ENCODE measurements around the gene KRTAP4-16. TPM values are rescaled to one million over a fixed set of nuclear protein-coding genes. Genes with fewer than 3 reads are reported as not detected.
"Not testable (repeated sequence)": the region's sequence is repeated elsewhere in the genome, so short reads cannot be mapped to it uniquely, and the experiment has no call there.

KRTAP4-16 gene
- total RNA-seq, 4 donors from 2014 or later: not detected

DNA sequence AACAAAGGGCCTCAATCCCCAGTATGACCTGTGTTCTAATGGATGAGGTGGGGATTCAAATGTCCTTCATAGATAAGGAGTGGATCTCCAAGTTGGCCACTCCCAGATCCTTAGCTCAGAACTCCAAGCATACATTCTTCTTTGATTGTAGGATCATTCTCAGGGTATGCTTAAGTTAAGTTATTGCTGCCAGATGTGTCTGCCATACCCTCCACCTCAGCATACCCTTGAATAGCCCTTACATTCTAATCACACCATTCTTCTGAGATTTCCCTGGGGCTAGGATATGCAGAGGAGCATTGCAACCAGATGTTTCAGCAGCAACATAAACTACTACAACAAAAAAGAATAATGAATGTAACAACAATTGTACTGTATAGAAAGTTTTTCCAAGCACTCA lies 34.7 kb downstream of the KRTAP4-16 start:
- Histone ChIP-seq H3K27me3 (no peaks in the 10 kb centered on the region), H3K36me3 (no peaks in the 10 kb centered on the region), H3K4me1 (no peaks in the 10 kb centered on the region), H3K9me3 (no peaks in the 10 kb centered on the region), H3K27ac (no peak overlapping the region), H3K4me3 (no peak overlapping the region)
- TF ChIP-seq POLR2A (IDR thresholded peaks at IDR 0.05): no peak
- TF ChIP-seq, protein P1, sequence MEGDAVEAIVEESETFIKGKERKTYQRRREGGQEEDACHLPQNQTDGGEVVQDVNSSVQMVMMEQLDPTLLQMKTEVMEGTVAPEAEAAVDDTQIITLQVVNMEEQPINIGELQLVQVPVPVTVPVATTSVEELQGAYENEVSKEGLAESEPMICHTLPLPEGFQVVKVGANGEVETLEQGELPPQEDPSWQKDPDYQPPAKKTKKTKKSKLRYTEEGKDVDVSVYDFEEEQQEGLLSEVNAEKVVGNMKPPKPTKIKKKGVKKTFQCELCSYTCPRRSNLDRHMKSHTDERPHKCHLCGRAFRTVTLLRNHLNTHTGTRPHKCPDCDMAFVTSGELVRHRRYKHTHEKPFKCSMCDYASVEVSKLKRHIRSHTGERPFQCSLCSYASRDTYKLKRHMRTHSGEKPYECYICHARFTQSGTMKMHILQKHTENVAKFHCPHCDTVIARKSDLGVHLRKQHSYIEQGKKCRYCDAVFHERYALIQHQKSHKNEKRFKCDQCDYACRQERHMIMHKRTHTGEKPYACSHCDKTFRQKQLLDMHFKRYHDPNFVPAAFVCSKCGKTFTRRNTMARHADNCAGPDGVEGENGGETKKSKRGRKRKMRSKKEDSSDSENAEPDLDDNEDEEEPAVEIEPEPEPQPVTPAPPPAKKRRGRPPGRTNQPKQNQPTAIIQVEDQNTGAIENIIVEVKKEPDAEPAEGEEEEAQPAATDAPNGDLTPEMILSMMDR (IDR thresholded peaks at IDR 0.05): no peak
- no peak for DNase-seq

DNA sequence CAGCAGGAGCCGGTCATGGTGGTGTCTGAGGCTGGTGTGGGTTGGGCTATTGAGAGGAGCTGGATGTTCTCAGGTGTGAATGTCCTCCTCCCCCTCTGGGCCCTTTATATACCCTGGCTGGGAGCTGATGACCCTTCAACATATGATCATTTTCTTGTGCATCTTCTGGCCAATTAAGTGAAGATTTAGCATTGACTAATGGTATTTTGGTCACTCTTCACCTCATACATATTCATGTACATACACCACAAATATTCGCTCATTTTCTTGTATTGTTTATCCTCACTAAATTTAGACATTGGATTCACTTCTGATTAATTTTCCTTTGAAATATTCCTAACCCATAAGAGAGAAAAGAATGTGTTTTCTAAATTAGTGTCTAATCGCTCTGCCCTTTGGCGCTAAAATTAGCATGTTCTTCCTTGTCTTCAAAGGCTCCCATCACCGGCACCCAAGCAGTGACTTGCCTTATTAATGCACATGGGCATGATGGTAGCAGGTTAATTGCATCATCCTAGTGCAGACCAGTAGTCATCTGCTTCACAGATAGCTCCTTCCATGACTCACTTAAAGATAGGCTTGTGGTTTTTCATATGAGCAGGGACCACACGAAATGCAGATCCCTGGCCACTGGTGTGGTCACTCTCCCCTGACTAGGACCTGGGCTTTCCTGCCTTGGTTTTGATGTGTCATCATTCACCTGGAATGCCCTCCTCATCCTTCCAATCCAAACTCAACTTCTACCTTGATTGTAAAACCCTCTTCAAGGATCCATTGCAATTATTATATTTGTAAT lies 36.0 kb downstream of the KRTAP4-16 start, which contains the start of gene KRTAP2-4:
TSS of gene KRTAP2-4 (minus strand) at position 51 of the 796 bp plus-strand sequence. CDS start at position 17, 34 bp downstream.
- Histone ChIP-seq H3K27me3 (no peaks in the 10 kb centered on the region), H3K9me3 (no peaks in the 10 kb centered on the region), H3K4me1 (no peaks in the 10 kb centered on the region), H3K27ac (no peak within 1 kb of the TSS), H3K4me3 (no peak within 1 kb of the TSS), H3K36me3 (no peaks in the 10 kb centered on the region)
- DNase-seq: no peak
- TF ChIP-seq, protein P1 (IDR thresholded peaks at IDR 0.05): no peak
- TF ChIP-seq POLR2A (IDR thresholded peaks at IDR 0.05): no peak

DNA sequence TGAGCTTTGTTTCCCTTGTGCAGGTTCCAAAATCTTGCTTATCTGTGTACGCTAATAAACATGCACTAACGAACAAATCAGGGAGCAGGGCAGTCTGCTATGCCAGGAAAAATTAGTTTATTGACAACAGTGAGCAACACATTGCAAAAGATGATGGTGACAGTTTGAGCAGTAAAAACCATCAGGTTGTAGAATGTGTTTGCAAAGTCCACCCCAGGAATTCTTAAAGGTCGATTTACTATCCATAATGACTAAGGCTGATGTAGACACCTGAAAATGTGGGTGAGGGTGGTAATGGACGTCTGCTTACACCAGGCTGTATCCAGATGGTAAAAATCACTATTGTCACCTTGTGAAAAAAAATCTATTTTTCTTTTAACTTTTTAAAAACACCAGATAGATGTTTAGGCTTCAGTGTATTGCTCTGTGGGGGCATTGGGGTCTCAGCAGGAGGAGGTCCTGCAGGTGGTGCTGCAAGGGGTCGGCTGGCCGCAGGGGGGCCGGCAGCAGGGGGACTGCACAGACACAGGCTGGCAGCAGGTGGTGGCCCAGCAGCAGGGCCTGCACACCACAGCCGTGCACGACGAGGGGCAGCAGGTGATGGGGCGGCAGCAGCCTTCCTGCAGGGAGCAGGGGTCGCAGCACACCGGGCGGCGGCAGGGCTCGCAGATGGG lies 36.9 kb downstream of the KRTAP4-16 start:
- not testable (repeated sequence) for DNase-seq, H3K27me3 ChIP-seq, H3K27ac ChIP-seq

DNA sequence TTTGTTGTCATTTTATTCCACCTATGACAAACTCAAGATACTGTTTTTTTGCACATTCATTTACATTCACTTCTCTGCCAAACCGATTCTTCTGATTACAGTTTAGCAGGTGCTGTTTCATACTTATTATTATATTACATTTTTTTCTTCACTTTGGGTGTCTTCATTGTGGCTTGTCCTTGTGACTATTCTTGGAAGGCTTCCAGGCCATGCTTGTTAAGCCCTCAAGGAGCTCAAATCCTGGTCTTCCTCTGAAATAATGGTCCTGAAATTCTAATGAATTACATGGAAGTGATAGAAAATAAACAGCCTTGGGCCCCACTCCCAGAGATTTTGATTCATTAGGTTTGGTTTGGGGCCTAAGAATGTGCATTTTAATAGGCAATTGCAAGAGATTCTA lies 37.7 kb downstream of the KRTAP4-16 start:
- H3K27ac ChIP-seq: no peak overlapping the region
- no peaks in the 10 kb centered on the region for H3K9me3 ChIP-seq
- H3K4me1 ChIP-seq: no peaks in the 10 kb centered on the region
- no peaks in the 10 kb centered on the region for H3K27me3 ChIP-seq
- no peak for DNase-seq
- H3K4me3 ChIP-seq: no peak overlapping the region
- TF ChIP-seq, protein P1 (IDR thresholded peaks at IDR 0.05): no peak
- no peak for TF ChIP-seq POLR2A (IDR thresholded peaks at IDR 0.05)
- no peaks in the 10 kb centered on the region for H3K36me3 ChIP-seq

More for the DNA sequence above, 36.9 kb downstream of the KRTAP4-16 start:
- H3K4me1 ChIP-seq, H3K36me3 ChIP-seq, H3K4me3 ChIP-seq, H3K9me3 ChIP-seq: not testable (repeated sequence)

DNA sequence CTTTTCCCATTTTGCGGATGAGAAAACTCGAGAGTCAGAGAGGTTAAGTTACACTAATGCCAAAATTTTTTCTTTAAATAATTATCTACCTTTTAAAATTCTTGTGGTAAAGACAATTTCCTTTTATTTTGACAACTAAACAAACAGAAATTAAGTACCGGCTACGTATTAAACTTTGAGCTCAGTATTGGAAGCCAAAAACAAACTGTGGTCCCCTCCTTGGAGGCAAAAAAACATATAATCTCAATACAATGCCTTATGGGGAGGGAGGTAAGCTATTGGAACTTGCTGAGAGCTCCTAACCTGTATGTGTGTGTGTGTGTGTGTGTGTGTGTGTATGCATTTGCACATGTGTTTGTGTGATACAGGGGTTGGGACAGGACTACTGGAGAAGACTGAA lies 38.6 kb downstream of the KRTAP4-16 start:
- Histone ChIP-seq H3K27me3 (no peaks in the 10 kb centered on the region), H3K4me1 (no peaks in the 10 kb centered on the region), H3K9me3 (no peaks in the 10 kb centered on the region), H3K36me3 (no peaks in the 10 kb centered on the region), H3K27ac (no peak overlapping the region), H3K4me3 (no peak overlapping the region)
- TF ChIP-seq POLR2A (IDR thresholded peaks at IDR 0.05): no peak
- TF ChIP-seq, protein P1 (IDR thresholded peaks at IDR 0.05): no peak
- DNase-seq: no peak

DNA sequence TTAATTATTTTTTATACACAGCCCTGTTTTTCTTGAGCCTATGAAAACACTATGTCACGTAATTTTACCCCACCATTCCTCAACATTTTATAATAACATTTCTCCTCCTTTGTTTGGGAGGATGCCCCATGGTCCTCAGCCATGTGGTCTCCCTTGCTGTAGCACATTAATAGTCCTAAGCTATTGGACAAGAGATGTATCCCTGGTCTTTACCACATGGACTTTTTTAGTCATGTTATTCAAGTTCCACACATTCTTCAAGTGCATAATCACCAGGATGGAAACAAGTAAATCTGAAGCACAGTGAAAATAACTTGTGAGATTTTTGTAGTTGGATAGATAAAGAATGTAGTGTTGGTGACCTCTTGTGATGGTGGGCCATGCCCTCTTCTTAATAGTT lies 40.0 kb downstream of the KRTAP4-16 start:
- H3K27me3 ChIP-seq: no peaks in the 10 kb centered on the region
- H3K4me1 ChIP-seq: no peaks in the 10 kb centered on the region
- no peak for DNase-seq
- no peaks in the 10 kb centered on the region for H3K9me3 ChIP-seq
- H3K36me3 ChIP-seq: no peaks in the 10 kb centered on the region
- no peak overlapping the region for H3K4me3 ChIP-seq
- no peak overlapping the region for H3K27ac ChIP-seq
- no peak for TF ChIP-seq POLR2A (IDR thresholded peaks at IDR 0.05)
- TF ChIP-seq, protein P1 (IDR thresholded peaks at IDR 0.05): no peak
